ENCODE measurements around the gene REXO5.
"Not testable (repeated sequence)": the region's sequence is repeated elsewhere in the genome, so short reads cannot be mapped to it uniquely, and the experiment has no call there.

REXO5 gene

DNA sequence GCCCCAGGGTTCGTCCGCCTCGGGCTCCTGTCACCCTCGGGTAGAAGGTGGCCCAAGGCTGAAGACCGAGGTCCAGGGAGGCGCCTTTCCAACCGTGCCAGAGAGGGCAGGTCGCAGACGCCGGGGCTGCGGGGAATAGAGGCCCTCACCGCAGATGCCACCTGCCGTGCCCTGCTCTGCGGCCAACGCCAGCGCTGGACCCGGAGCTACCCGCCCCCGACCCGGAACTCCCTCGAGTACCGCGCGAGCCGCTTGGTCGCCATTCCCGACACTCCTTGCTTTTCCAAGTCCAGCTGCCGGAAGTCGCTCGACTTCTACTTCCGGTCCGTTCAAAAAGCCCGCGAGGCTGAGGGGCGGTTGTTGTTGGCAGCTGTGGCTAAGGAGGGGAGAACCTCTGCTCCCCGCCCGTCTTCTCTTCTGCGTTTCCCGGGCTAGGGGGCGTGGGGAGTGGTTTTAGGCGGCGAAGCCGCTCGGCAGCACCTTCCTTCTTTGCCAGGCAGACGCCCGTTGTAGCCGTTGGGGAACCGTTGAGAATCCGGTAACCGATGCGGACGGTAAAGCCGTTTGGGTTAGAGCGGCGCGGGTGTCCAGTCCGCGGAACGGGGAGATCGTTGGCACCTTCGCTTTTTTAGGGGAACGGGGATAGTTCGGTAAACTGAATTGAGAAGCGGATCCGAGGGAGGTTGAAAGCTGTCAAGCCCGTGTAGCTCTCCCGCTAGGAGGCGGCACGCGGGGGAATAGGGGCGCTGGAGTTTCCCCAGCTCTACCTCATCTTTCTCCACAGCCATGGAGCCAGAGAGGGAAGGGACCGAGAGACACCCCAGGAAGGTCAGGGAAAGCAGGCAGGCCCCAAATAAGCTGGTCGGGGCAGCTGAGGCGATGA is at the start of gene REXO5, which contains the start of gene ERI2:
Gene REXO5, plus strand, starts transcription at position 360 of the 883 bp plus-strand sequence. Its CDS starts 427 bp downstream, at position 787.
Gene ERI2, minus strand, starts transcription at position 305 of the 883 bp plus-strand sequence. Its CDS starts 42 bp downstream, at position 263.
- DNase-seq (ENCODE audit: low read depth, low spot score) = peak; percentile 49

GRCh38 chr16:20760346-20760745 is 46.0 kb upstream of the REXO5 start:
- DNase-seq (ENCODE audit: low read depth, low spot score) = no peak

- DNase-seq (ENCODE audit: low read depth, low spot score) = no peak
Measured at GRCh38 chr16:20761175-20761574, 45.2 kb upstream of the REXO5 start.

- DNase-seq (ENCODE audit: low read depth, low spot score) = no peak
Measured at GRCh38 chr16:20762404-20763123, 43.8 kb upstream of the REXO5 start.

DNA sequence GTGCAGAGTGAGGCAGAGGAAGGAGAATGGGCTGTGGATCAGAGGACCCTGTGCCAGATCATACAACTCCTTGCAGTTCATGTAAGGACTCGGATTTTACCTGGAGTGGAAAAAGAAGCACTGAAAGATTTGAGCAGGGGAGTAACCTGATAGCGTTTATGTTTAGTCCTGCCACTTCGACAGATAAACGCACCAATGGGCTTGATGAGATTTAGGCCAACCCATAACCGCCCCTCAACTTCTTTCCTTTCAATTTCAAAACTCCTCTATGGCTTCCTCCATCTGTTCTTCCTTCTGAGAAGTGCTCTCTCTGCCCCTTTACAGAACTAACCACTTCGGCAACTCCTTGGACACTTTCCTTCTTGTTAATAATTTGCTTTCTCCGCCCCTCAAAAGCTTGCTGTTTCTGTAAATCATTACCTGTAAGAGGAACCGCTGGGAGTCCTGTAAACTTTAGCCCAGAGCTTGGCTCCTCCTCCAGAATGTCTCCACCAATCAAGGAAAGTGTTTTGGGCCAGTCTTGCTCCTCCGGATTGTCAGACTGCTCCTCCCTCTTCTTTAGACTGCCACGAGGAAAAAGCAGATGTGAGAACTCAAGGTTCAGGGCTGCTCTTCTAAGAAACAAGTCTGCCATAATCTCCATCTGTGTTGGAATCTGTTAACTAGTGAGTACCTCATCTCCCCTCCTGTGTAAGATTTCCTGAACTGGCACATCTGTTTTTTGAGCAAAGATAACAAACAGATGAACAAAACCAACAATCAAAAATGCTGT is 42.7 kb upstream of the REXO5 start, which contains the start of gene ACSM3:
Gene ACSM3, plus strand, starts transcription at position 554 of the 772 bp plus-strand sequence. CDS start 6,021 bp downstream, outside the sequence.
- DNase-seq (ENCODE audit: low read depth, low spot score) = no peak

- DNase-seq (ENCODE audit: low read depth, low spot score) = not testable (repeated sequence)
Measured at GRCh38 chr16:20764448-20764847, 41.9 kb upstream of the REXO5 start.

GRCh38 chr16:20765732-20766131 is 40.6 kb upstream of the REXO5 start:
- no peak for DNase-seq (ENCODE audit: low read depth, low spot score)

- no peak for DNase-seq (ENCODE audit: low read depth, low spot score)
Measured at GRCh38 chr16:20766294-20766693, 40.0 kb upstream of the REXO5 start.

DNA sequence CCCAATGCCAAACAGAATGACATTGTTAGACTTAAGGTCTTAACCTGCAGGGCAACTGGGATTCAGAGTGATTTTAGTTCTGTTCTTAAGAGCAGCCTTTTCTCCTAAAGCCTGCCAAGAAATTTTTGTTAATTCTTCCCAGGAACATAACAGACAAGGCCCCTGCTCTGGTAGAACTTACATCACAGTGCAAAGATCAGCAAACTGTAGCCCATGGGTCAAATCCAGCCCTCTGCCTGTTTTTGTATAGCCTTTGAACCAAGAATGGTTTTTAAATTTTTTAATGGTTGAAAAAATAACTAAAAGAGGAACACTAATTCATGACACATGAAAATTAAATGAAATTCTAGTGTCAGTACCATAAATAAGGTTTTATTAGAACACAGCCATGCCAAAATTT is 38.8 kb upstream of the REXO5 start:
- no peak for DNase-seq (ENCODE audit: low read depth, low spot score)

DNA sequence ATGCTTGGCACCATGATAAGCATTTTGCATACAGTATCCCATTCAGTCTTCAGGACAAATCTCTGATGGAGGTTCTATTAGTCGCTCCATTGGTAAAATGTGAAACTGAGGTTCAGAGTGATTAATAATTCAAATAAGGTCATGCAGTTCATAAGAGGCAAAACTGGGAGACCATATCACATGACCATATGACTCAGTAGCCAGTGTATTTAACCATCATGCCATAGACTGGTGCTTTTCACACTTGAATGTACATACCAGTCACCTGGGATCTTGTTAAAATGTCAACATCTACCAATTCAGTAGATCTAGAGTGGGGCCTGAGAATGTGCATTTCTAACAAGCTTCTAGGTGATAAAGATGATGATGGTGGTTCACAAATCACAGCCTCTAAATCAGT is 38.2 kb upstream of the REXO5 start:
- DNase-seq (ENCODE audit: low read depth, low spot score) = no peak

DNA sequence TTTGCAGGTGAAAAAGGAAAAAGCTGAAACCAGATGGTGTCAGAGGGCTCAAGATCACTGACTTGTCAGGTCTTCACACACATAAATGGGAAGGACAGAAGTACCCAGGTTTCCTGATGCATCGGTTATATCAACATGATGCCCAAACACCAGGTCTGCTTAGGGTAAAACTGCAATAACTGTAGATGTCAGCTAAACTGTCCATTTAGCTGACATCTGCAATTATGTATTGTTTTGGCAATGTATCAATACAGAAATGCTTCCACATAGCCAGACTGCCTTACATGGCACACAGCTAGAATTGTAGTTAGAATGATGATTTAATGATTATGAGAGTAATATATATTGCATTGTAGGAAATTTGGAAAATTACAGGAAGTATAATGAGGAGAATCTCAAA is 37.5 kb upstream of the REXO5 start:
- no peak for DNase-seq (ENCODE audit: low read depth, low spot score)

DNA sequence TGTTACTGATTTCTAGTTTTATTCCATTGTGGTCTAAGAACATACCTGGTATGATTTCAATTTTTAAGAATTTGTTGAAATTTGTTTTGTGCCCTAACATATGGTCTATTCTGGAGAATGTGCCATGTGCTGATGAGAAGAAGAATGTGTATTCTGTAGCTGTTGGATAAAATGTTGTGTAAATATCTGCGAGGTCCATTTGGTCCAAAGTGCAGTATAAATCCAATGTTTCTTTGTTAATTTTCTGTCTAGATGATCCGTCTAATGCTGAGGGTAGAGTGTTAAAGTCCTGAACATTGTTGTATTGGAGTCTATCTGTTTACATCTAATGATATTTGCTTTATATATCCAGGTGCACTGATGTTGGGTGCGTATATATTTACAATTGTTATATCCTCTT is 32.6 kb upstream of the REXO5 start:
- no peak for DNase-seq (ENCODE audit: low read depth, low spot score)

GRCh38 chr16:20774703-20775362 is 31.5 kb upstream of the REXO5 start:
- DNase-seq (ENCODE audit: low read depth, low spot score) = no peak

GRCh38 chr16:20781697-20782096 is 24.6 kb upstream of the REXO5 start:
- DNase-seq (ENCODE audit: low read depth, low spot score) = no peak

GRCh38 chr16:20782470-20782869 is 23.9 kb upstream of the REXO5 start:
- no peak for DNase-seq (ENCODE audit: low read depth, low spot score)

DNA sequence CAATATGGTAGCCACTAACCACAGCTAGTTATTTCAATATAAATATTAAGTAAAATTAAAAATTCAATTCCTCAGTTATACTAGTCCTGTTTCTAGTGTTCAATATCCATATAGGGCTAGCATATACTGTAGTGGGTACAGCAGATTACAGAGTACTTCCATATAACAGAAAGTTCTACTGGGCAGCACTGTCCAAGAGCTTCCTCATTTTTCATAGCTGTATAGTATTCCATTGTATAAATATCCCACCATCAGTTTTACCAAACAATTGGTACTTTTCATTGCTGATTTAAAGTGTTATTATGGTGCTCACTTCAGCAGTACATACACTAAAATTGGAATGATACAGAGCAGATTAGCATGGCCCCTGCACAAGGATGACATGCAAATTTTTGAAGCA is 22.1 kb upstream of the REXO5 start:
- no peak for DNase-seq (ENCODE audit: low read depth, low spot score)

GRCh38 chr16:20789130-20789529 is 17.2 kb upstream of the REXO5 start:
- DNase-seq (ENCODE audit: low read depth, low spot score) = no peak

GRCh38 chr16:20791923-20792612 is 14.3 kb upstream of the REXO5 start:
- no peak for DNase-seq (ENCODE audit: low read depth, low spot score)

GRCh38 chr16:20798364-20798763 is 8.0 kb upstream of the REXO5 start:
- no peak for DNase-seq (ENCODE audit: low read depth, low spot score)

DNA sequence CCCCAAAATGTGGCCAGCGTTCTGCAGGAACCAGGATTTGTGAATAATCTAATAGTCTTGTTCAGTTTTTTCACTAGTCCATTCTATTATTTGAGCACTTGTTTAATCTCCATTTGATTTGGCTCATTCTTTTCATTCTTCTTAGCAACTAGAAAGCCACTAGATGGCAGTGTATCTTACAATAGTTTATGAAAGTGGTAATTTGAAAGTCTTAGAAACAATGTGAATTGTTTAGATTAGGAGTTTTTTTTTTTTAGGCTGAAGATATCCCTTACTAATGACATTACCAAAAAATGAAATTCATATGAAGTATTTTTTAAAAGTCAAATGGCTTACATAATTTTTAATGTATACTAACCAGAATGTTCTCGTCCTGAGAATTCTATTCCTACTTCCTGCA is 6.7 kb upstream of the REXO5 start:
- no peak for DNase-seq (ENCODE audit: low read depth, low spot score)

DNA sequence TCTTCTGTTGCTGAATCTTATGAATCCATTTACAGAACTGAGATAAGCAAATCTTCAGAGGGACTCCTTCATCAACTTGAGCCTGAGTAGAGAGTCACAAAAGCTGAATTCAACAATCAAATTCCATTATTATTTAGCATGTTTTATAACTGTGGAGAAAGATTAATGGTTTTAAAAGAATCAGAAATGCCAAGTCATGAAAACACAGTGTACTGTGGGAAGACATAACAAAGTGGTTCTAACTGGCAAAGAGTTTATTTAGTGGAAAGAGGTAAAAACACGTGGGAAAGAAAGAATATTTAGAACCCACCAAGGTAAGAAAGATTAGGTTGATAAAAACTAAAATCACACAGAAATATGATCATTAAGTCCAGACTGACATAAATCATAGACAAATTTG is 5.0 kb upstream of the REXO5 start:
- no peak for DNase-seq (ENCODE audit: low read depth, low spot score)

All from activated naive CD8-positive, alpha-beta T cell treated with anti-CD3 and anti-CD28 coated beads, Interleukin-2, amount 50 U/mL, for 16 hours (primary cell).